NB4 (cell line): ENCODE measurements around the gene ACO2.

Experiments used
- CTCF ChIP-seq: IDR thresholded peaks from one replicate; pipeline ENCODE4 v1.5.1; 2012; ENCODE audit warnings: low read depth, low read length
- MAX ChIP-seq: IDR thresholded peaks from 2 replicates; pipeline ENCODE4 v1.6.1; 2011; ENCODE audit warnings: low read depth, low read length
- POLR2A ChIP-seq: IDR thresholded peaks from 2 replicates; pipeline ENCODE4 v1.6.1; 2011; ENCODE audit warnings: mild to moderate bottlenecking; ENCODE audit not compliant: insufficient read length; ENCODE audit errors: extremely low read depth

- TF ChIP-seq CTCF (no peak), MAX (no peak), POLR2A (no peak)
Observed at GRCh38 chr22:41522813-41523212, 53.9 kb downstream of the ACO2 start.
